Measurements from ENCODE around the gene STKLD1.
A peak's percentile ranks its signal among the peaks of the same experiment; 100 is the strongest.

The STKLD1 gene

DNA sequence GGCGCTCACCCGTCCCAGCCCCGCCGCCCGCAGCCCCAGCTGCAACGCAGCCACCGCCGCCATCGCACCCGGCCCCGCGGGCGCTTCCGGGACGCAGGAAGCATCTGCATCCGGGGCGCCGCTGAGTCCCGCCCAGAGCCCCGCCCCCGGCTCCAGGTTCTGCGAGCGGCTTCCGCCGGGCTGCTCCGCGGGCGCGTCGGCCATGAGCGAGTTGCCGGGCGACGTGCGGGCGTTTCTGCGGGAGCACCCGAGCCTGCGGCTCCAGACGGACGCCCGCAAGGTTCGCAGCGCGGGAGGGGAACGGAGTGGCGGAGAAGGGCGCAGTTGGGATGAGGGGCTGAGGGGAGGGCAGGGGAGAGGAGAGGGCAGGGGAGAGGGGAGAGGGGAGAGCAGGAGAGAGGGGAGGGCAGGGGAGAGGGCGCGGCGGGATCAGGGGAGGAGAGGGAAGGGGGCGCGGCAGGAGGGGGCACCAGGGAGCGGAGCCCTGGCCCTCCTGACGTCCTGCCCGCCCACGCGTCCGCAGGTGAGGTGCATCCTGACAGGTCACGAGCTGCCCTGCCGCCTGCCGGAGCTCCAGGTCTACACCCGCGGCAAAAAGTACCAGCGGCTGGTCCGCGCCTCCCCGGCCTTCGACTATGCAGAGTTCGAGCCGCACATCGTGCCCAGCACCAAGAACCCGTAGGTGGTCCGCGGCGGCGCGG lies 19.6 kb upstream of the STKLD1 start, which contains the start of the genes SURF1 and SURF2:
Gene SURF1, minus strand, starts transcription at position 97 of the 701 bp plus-strand sequence. Its CDS starts 34 bp downstream, at position 63.
Gene SURF2, plus strand, starts transcription at position 160 of the 701 bp plus-strand sequence. Its CDS starts 43 bp downstream, at position 203.
- TF ChIP-seq, protein P1, sequence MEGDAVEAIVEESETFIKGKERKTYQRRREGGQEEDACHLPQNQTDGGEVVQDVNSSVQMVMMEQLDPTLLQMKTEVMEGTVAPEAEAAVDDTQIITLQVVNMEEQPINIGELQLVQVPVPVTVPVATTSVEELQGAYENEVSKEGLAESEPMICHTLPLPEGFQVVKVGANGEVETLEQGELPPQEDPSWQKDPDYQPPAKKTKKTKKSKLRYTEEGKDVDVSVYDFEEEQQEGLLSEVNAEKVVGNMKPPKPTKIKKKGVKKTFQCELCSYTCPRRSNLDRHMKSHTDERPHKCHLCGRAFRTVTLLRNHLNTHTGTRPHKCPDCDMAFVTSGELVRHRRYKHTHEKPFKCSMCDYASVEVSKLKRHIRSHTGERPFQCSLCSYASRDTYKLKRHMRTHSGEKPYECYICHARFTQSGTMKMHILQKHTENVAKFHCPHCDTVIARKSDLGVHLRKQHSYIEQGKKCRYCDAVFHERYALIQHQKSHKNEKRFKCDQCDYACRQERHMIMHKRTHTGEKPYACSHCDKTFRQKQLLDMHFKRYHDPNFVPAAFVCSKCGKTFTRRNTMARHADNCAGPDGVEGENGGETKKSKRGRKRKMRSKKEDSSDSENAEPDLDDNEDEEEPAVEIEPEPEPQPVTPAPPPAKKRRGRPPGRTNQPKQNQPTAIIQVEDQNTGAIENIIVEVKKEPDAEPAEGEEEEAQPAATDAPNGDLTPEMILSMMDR (IDR thresholded peaks at IDR 0.05; ENCODE audit: low read depth, low read length, missing control alignments) = no peak
- no peak for DNase-seq (ENCODE audit: extremely low read depth, low read depth)
- peak within 1 kb of the TSS; percentile 88 for H3K4me3 ChIP-seq (replicated peaks; ENCODE audit: low read depth, low read length)

DNA sequence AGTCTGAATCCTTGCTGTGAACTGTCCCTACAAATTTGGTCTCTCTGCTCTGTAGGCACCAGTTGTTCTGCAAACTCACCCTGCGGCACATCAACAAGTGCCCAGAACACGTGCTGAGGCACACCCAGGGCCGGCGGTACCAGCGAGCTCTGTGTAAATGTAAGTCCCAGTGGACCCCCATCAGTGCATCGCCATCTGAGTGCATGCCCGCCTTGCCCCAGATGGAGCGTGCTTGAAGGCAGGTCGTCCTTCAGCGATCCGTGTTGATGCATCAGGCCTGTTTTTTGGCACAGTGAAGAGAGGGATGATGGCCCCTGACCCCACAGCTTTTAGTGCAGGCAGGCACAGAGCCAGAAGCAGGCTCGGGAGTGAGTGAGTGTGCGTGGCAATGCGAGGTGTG lies 18.5 kb upstream of the STKLD1 start:
- H3K4me3 ChIP-seq (replicated peaks; ENCODE audit: low read depth, low read length) = peak overlapping the region; percentile 88
- TF ChIP-seq, protein P1 (IDR thresholded peaks at IDR 0.05; ENCODE audit: low read depth, low read length, missing control alignments) = no peak
- DNase-seq (ENCODE audit: extremely low read depth, low read depth) = no peak

DNA sequence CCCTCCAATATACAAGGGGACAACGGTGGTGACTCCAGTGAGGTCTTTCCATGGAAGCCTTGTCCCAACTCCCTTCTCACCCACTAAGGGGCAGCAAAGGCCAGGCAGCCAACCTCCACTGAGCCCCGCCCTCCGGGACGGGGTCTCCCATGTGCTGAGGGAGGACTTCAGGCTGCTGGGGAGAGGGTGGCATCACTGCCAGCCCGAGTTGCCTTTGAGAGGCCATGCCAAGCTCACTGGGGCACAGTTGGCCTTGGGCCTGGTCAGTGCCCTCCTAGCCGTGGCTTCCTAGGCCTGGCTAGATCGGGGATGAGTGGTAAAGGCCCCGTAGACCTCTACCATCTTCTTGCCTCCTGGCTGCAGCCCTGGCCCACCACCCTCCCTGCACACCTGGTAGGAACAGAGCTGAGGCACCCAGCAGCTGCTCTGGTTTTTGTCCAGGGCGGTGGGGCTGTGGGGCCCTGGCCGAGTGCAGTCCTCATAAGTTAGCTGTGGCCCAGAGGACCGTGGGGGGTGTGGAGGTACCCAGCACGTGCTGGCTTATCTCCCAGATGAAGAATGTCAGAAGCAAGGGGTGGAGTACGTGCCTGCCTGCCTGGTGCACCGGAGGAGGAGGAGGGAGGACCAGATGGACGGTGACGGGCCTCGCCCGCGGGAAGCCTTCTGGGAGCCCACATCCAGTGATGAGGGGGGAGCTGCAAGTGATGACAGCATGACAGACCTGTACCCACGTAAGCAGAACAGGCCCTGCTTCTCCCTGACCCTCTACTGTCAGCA lies 16.6 kb upstream of the STKLD1 start:
- H3K4me3 ChIP-seq (replicated peaks; ENCODE audit: low read depth, low read length) = no peak overlapping the region
- no peak for DNase-seq (ENCODE audit: extremely low read depth, low read depth)
- TF ChIP-seq, protein P1 (IDR thresholded peaks at IDR 0.05; ENCODE audit: low read depth, low read length, missing control alignments) = peak; percentile 37

DNA sequence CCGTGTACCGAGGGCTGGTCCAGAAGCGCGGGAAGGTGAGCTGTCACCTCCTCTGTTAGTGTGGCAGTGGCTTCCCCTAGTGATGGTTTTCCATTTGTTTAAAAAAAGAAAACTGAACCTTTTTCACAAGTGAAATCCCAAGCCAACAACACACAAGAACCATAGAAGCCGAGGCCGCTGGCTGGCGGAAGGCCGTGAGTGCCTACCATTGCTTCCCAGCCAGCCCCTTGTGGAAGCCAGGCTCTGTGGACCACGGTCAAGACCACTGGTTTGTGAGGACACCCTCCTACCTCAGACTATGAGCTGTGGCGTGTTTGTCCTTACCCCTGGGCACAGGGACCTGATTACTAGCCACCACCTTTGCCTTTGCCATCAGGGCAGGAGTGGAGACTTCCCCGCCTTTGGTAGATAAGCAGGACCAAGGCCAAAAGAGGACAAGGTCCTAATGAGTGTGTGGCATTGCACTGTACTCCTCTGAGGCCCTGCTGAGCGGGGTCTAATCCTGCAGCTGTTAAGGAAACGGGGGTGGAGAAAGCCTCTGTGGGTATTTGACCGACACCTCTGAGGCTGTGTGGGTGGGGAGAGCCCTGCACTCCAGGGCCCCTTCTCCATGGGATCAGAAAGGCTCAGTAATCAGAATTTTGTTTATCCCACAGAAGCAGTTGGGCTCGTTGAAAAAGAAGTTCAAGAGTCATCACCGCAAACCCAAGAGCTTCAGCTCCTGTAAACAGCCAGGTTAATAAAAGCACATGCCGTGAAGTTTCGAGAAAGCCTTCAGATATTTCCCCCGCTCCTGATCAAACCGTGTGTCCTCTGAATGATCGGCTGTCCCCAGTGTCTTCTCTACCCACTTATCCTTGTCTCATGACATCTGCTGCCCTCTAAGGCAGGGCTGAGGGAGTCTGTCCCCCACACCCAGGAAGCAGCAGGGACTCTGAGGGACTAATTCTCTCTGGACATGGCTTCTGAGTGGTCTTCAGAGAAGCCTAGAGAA lies 15.5 kb upstream of the STKLD1 start:
- no peak for DNase-seq (ENCODE audit: extremely low read depth, low read depth)
- no peak overlapping the region for H3K4me3 ChIP-seq (replicated peaks; ENCODE audit: low read depth, low read length)
- TF ChIP-seq, protein P1 (IDR thresholded peaks at IDR 0.05; ENCODE audit: low read depth, low read length, missing control alignments) = no peak

DNA sequence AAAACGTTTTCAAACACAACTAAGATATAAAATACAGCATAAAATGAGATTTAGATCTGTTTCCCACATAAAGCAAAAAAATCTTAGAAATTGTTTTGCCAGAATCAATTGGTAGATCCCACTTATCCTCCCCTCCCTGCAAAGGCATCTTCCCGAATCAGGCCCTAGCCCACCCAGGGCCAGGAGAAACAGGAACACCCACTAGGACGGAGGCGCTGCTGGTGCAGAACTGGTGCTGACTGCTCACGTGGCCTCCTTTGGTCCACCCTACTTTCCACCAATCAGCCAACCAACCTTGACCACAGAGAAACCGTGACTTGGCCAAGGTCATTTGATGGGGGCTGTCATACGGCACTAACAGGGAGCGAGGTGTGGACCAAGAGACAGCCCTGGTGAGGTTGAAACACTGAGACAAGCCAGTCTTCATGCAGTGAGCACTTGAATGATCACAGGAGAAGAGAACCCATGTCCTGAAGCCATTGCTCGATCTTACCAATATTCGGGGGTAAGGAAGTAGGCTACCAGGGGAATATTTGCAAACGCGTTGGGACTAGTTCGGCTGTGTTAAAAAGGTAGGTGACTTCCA lies 14.6 kb upstream of the STKLD1 start:
- no peak overlapping the region for H3K4me3 ChIP-seq (replicated peaks; ENCODE audit: low read depth, low read length)
- TF ChIP-seq, protein P1 (IDR thresholded peaks at IDR 0.05; ENCODE audit: low read depth, low read length, missing control alignments) = no peak
- no peak for DNase-seq (ENCODE audit: extremely low read depth, low read depth)
